Liver (tissue), 9 donors: ENCODE results near the gene SKOR1. TPM values are rescaled to one million over a fixed set of nuclear protein-coding genes. Genes with fewer than 3 reads are reported as not detected.

Experiments used
- DNase-seq: peaks from one replicate; pipeline ENCODE4 v3.0.0-alpha.2; 2017; ENCODE audit warnings: low spot score
- H3K27ac ChIP-seq, 2 donors: one replicate each; pipeline ENCODE4 v1.7.0; 2013; ENCODE audit warnings: inconsistent platforms in 2 of 2, low read length in 2 of 2, control low read depth in 1 of 2, low read depth in 1 of 2, mild to moderate bottlenecking in 1 of 2
- H3K27me3 ChIP-seq, 4 donors: one replicate each; pipeline versions ENCODE4 v1.6.1 to v1.7.0; 2013; ENCODE audit warnings: low read length in 3 of 4, inconsistent platforms in 1 of 4, mild to moderate bottlenecking in 1 of 4, moderate library complexity in 1 of 4; ENCODE audit not compliant: control insufficient read depth in 4 of 4, insufficient read depth in 4 of 4
- H3K36me3 ChIP-seq, 4 donors: one replicate each; pipeline versions ENCODE4 v1.6.1 to v1.7.0; 2013; ENCODE audit warnings: low read length in 3 of 4, mild to moderate bottlenecking in 3 of 4, low read depth in 1 of 4, moderate library complexity in 1 of 4; ENCODE audit not compliant: control insufficient read depth in 4 of 4, insufficient read depth in 3 of 4
- H3K4me1 ChIP-seq, 4 donors: one replicate each; pipeline versions ENCODE4 v1.6.1 to v1.7.0; 2013; ENCODE audit warnings: low read length in 3 of 4, mild to moderate bottlenecking in 3 of 4, moderate library complexity in 1 of 4; ENCODE audit not compliant: control insufficient read depth in 4 of 4, insufficient read depth in 4 of 4
- H3K4me3 ChIP-seq, 3 donors: one replicate each; pipeline versions ENCODE4 v1.6.1 to v1.7.0; 2013; ENCODE audit warnings: low read length in 3 of 3, control low read depth in 1 of 3, low read depth in 1 of 3, mild to moderate bottlenecking in 1 of 3
- H3K9ac ChIP-seq, 2 donors: one replicate each; pipeline ENCODE4 v1.7.0; 2013; ENCODE audit warnings: low read length in 2 of 2, mild to moderate bottlenecking in 2 of 2, moderate library complexity in 2 of 2, control low read depth in 1 of 2, low read depth in 1 of 2
- H3K9me3 ChIP-seq, 4 donors: one replicate each; pipeline versions ENCODE4 v1.6.1 to v1.7.0; 2013; ENCODE audit warnings: low read length in 3 of 4; ENCODE audit not compliant: control insufficient read depth in 4 of 4
- EGR1 ChIP-seq, 2 donors: IDR thresholded peaks; 2 replicates each; pipeline ENCODE4 v1.6.1; 2016 to 2018; ENCODE audit warnings: antibody characterized with exemption in 2 of 2, low read depth in 2 of 2
- FOXA1 ChIP-seq: IDR thresholded peaks from 2 replicates; pipeline ENCODE4 v1.6.1; 2016; ENCODE audit warnings: antibody characterized with exemption
- FOXA2 ChIP-seq: IDR thresholded peaks from 2 replicates; pipeline ENCODE4 v1.6.1; 2016; ENCODE audit warnings: antibody characterized with exemption
- GABPA ChIP-seq, 2 donors: IDR thresholded peaks in 1 of 2; conservative IDR thresholded peaks in 1 of 2; 2 replicates each; pipeline ENCODE4 v1.6.1; 2016; ENCODE audit warnings: antibody characterized with exemption in 2 of 2, mild to moderate bottlenecking in 1 of 2, moderate library complexity in 1 of 2
- HNF4A ChIP-seq, 2 donors: conservative IDR thresholded peaks; 2 replicates each; pipeline ENCODE4 v1.6.1; 2016; ENCODE audit warnings: antibody characterized with exemption in 2 of 2, mild to moderate bottlenecking in 2 of 2
- HNF4G ChIP-seq: IDR thresholded peaks from 2 replicates; pipeline ENCODE4 v1.6.1; 2016; ENCODE audit warnings: antibody characterized with exemption
- JUND ChIP-seq, 2 donors: IDR thresholded peaks; 2 replicates each; pipeline ENCODE4 v1.6.1; 2016; ENCODE audit warnings: antibody characterized with exemption in 2 of 2
- NR2F2 ChIP-seq: IDR thresholded peaks from 2 replicates; pipeline ENCODE4 v1.6.1; 2016; ENCODE audit warnings: antibody characterized with exemption
- RAD21 ChIP-seq, 2 donors: IDR thresholded peaks; 2 replicates each; pipeline ENCODE4 v1.6.1; 2016; ENCODE audit warnings: antibody characterized with exemption in 2 of 2, mild to moderate bottlenecking in 2 of 2
- RXRA ChIP-seq, 2 donors: IDR thresholded peaks; 2 replicates each; pipeline ENCODE4 v1.6.1; 2017 to 2018; ENCODE audit warnings: antibody characterized with exemption in 2 of 2, mild to moderate bottlenecking in 1 of 2
- SP1 ChIP-seq: IDR thresholded peaks from 2 replicates; pipeline ENCODE4 v1.6.1; 2018; ENCODE audit warnings: antibody characterized with exemption, mild to moderate bottlenecking
- TAF1 ChIP-seq: conservative IDR thresholded peaks from 2 replicates; pipeline ENCODE4 v1.6.1; 2016; ENCODE audit warnings: antibody characterized with exemption, mild to moderate bottlenecking
- YY1 ChIP-seq: IDR thresholded peaks from 2 replicates; pipeline ENCODE4 v1.6.1; 2016; ENCODE audit warnings: antibody characterized with exemption, mild to moderate bottlenecking
- WGBS: extraction: QIAGEN DNeasy Blood & Tissue Kit; methylation state at CpG from one replicate; pipeline ENCODE4 v1.1.7; 2013; 5-methylcytosine and 5-hydroxymethylcytosine counted together
- polyA plus RNA-seq, 2 donors: library from polyadenylated mRNA; stranded (reverse) in 1 of 2; unstranded in 1 of 2; fragments of 200-250 nt in 1 of 2; fragments of >200 nt in 1 of 2; fragmentation: Nextera tagmentation in 1 of 2; extraction: Ambion mirVana in 1 of 2; gene quantifications; one replicate each; pipeline versions ENCODE4 v1.2.1 to v1.2.3, GENCODE V29; 2013 to 2015
- total RNA-seq, 2 donors: library from RNA; depleted of rRNA; stranded (reverse); fragments of >200 nt; gene quantifications; one replicate each; pipeline ENCODE4 v1.2.3, GENCODE V29; 2014
- TF ChIP-seq, protein P1 (sequence below): IDR thresholded peaks from 2 replicates; pipeline ENCODE4 v1.6.1; 2016; ENCODE audit warnings: antibody characterized with exemption, mild to moderate bottlenecking
- TF ChIP-seq, protein P2 (sequence below): IDR thresholded peaks from 2 replicates; pipeline ENCODE4 v1.6.1; 2016; ENCODE audit warnings: antibody characterized with exemption
- TF ChIP-seq, protein P3 (sequence below): fragments of 150-350 bp; IDR thresholded peaks from 2 replicates; pipeline ENCODE4 v1.5.1; 2017; ENCODE audit warnings: improper control_type of control experiment, low read depth, low read length; ENCODE audit not compliant: missing input control
- TF ChIP-seq, protein P4 (sequence below): IDR thresholded peaks from 2 replicates; pipeline ENCODE4 v1.6.1; 2016; ENCODE audit warnings: antibody characterized with exemption
- TF ChIP-seq, protein P5 (sequence below): IDR thresholded peaks from 2 replicates; pipeline ENCODE4 v1.6.1; 2016; ENCODE audit warnings: antibody characterized with exemption
- donor health status: healthy.
- donor health status: healthy.
- donor health status: healthy.
- donor health status: healthy.
- donor health status: healthy.

The SKOR1 gene
- total and polyA plus RNA-seq, 4 donors: 0.02 to 0.17 (median 0.05) TPM; not detected in 1

DNA sequence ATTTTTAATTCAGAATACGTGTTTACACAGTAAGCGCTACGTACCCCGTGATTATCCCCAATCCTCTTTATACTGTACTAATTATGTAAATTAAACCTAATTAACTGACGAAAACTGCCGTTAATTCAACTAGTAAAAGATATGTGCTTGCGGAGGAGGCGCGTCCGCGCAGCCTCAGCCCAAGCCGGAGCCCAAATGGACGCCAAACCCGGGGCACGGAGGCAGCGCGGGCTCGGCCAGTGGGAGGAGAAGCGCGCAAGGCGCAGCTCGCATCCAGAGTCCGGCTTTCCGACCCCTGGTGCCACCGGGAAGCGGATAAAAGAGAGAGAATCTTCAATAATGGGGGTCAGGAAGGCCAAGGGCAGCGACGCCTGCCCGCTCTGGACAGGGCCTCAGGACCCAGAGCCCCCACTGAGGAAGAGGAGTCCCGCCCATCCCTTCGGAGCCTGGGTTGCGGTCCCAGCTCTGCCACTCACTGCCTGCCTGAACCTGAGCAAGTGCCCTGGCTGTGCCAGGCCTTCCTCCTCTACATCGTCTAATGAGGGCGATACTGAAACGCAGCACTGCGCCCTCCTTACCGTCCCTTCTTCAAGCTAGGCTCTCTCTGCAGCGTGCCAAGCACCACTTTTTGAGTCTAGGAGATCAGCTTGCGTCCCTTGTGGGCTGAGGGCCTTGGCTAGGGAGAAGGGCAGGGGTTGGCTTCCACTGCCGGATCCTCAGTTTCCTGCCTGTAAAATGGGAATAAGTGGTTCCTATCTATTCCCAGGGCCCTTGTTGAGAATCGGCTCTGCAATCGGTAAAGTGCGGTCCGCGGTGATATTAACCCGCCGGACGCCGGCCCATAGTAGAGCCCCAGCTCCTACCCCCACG is 5.0 kb upstream of the SKOR1 start:
- peaks cover 9 to 51% (median 18%) of the 10 kb centered on the region in 4 donors for H3K4me1 ChIP-seq
- H3K36me3 ChIP-seq: no peaks in the 10 kb centered on the region
- H3K9ac ChIP-seq: no peak overlapping the region
- TF ChIP-seq, protein P1, sequence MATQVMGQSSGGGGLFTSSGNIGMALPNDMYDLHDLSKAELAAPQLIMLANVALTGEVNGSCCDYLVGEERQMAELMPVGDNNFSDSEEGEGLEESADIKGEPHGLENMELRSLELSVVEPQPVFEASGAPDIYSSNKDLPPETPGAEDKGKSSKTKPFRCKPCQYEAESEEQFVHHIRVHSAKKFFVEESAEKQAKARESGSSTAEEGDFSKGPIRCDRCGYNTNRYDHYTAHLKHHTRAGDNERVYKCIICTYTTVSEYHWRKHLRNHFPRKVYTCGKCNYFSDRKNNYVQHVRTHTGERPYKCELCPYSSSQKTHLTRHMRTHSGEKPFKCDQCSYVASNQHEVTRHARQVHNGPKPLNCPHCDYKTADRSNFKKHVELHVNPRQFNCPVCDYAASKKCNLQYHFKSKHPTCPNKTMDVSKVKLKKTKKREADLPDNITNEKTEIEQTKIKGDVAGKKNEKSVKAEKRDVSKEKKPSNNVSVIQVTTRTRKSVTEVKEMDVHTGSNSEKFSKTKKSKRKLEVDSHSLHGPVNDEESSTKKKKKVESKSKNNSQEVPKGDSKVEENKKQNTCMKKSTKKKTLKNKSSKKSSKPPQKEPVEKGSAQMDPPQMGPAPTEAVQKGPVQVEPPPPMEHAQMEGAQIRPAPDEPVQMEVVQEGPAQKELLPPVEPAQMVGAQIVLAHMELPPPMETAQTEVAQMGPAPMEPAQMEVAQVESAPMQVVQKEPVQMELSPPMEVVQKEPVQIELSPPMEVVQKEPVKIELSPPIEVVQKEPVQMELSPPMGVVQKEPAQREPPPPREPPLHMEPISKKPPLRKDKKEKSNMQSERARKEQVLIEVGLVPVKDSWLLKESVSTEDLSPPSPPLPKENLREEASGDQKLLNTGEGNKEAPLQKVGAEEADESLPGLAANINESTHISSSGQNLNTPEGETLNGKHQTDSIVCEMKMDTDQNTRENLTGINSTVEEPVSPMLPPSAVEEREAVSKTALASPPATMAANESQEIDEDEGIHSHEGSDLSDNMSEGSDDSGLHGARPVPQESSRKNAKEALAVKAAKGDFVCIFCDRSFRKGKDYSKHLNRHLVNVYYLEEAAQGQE: no peak
- TF ChIP-seq HNF4G: no peak
- no peak for TF ChIP-seq FOXA1
- TF ChIP-seq SP1: no peak
- TF ChIP-seq NR2F2: no peak
- TF ChIP-seq, protein P2, sequence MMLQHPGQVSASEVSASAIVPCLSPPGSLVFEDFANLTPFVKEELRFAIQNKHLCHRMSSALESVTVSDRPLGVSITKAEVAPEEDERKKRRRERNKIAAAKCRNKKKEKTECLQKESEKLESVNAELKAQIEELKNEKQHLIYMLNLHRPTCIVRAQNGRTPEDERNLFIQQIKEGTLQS: no peak
- no peak for TF ChIP-seq JUND (IDR thresholded peaks at IDR 0.05)
- TF ChIP-seq, protein P3, sequence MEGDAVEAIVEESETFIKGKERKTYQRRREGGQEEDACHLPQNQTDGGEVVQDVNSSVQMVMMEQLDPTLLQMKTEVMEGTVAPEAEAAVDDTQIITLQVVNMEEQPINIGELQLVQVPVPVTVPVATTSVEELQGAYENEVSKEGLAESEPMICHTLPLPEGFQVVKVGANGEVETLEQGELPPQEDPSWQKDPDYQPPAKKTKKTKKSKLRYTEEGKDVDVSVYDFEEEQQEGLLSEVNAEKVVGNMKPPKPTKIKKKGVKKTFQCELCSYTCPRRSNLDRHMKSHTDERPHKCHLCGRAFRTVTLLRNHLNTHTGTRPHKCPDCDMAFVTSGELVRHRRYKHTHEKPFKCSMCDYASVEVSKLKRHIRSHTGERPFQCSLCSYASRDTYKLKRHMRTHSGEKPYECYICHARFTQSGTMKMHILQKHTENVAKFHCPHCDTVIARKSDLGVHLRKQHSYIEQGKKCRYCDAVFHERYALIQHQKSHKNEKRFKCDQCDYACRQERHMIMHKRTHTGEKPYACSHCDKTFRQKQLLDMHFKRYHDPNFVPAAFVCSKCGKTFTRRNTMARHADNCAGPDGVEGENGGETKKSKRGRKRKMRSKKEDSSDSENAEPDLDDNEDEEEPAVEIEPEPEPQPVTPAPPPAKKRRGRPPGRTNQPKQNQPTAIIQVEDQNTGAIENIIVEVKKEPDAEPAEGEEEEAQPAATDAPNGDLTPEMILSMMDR: no peak
- TF ChIP-seq TAF1: no peak
- TF ChIP-seq, protein P4, sequence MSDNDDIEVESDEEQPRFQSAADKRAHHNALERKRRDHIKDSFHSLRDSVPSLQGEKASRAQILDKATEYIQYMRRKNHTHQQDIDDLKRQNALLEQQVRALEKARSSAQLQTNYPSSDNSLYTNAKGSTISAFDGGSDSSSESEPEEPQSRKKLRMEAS: no peak
- no peak for TF ChIP-seq GABPA (IDR thresholded peaks at IDR 0.05 in 1 of 2, conservative IDR thresholded peaks at IDR 0.05 in 1 of 2)
- TF ChIP-seq, protein P5, sequence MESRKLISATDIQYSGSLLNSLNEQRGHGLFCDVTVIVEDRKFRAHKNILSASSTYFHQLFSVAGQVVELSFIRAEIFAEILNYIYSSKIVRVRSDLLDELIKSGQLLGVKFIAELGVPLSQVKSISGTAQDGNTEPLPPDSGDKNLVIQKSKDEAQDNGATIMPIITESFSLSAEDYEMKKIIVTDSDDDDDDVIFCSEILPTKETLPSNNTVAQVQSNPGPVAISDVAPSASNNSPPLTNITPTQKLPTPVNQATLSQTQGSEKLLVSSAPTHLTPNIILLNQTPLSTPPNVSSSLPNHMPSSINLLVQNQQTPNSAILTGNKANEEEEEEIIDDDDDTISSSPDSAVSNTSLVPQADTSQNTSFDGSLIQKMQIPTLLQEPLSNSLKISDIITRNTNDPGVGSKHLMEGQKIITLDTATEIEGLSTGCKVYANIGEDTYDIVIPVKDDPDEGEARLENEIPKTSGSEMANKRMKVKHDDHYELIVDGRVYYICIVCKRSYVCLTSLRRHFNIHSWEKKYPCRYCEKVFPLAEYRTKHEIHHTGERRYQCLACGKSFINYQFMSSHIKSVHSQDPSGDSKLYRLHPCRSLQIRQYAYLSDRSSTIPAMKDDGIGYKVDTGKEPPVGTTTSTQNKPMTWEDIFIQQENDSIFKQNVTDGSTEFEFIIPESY: no peak
- TF ChIP-seq YY1: no peak
- no peak for TF ChIP-seq FOXA2
- no peak for TF ChIP-seq RAD21 (IDR thresholded peaks at IDR 0.05)
- no peak for TF ChIP-seq HNF4A (conservative IDR thresholded peaks at IDR 0.05)
- TF ChIP-seq RXRA (IDR thresholded peaks at IDR 0.05): no peak
- TF ChIP-seq EGR1 (IDR thresholded peaks at IDR 0.05; ENCODE audit: low read depth in 2 of 2): no peak
- DNase-seq: no peak
- H3K4me3 ChIP-seq: no peak overlapping the region
- WGBS: 16% methylated on average over 50 of the region's 50 CpGs
- peaks cover 21 to 29% (median 25%) of the 10 kb centered on the region in 4 donors for H3K27me3 ChIP-seq
- no peak overlapping the region for H3K27ac ChIP-seq
- peaks cover 0 to 4% (median 0%) of the 10 kb centered on the region in 4 donors for H3K9me3 ChIP-seq
